Endothelial cell of umbilical vein (primary cell): ENCODE results near the gene MBD4. TPM values are rescaled to one million over a fixed set of nuclear protein-coding genes. Genes with fewer than 3 reads are reported as not detected.

Experiments
- BruUV-seq: library from RNA; stranded (reverse); fragments of 400-500 nt; replicated peaks from 2 replicates; lab custom pipeline; 2021; lab: Mats Ljungman, UMichigan
- CTCF ChIA-PET: fragments of 300-600, 350-600 bp; sonication (Branson Sonifier 250); formaldehyde crosslinking; loops from one replicate; lab custom pipeline; 2021; ENCODE audit warnings: antibody characterized with exemption, inconsistent platforms; lab: Charles Lee
- POLR2A ChIA-PET: fragments of 300-600, 350-600 bp; sonication (Branson Sonifier 250); formaldehyde crosslinking; loops from one replicate; lab custom pipeline; 2021; ENCODE audit warnings: antibody characterized with exemption, inconsistent platforms; lab: Charles Lee
- DNase-seq: peaks from one replicate; pipeline ENCODE4 v3.0.0-alpha.2; 2011; ENCODE audit warnings: low read depth, low spot score
- FAIRE-seq: peaks from 2 replicates; lab custom pipeline; 2011; peaks lifted over from hg19 to GRCh38; lab: Jason Lieb, UNC
- H2AFZ ChIP-seq: 2 replicates; pipeline ENCODE4 v1.6.0; 2012; ENCODE audit warnings: low read depth, low read length, control low read depth, inconsistent platforms
- H3K27ac ChIP-seq: 2 replicates; pipeline ENCODE4 v1.5.1; 2011; ENCODE audit warnings: low read depth, mild to moderate bottlenecking, control low read depth, low read length, moderate library complexity; ENCODE audit not compliant: insufficient read depth
- H3K27me3 ChIP-seq, 2 experiments: 2 replicates each; pipeline versions ENCODE4 v1.6.0 to v1.6.1; 2011; ENCODE audit warnings: low read length in 2 of 2, mixed read lengths in 1 of 2; ENCODE audit not compliant: control insufficient read depth in 2 of 2, insufficient read depth in 2 of 2
- H3K36me3 ChIP-seq, 2 experiments: 2 replicates in 1 of 2; 3 replicates in 1 of 2; pipeline ENCODE4 v1.5.1; 2011; ENCODE audit warnings: low read length in 2 of 2, mild to moderate bottlenecking in 1 of 2, moderate library complexity in 1 of 2; ENCODE audit not compliant: control insufficient read depth in 2 of 2, insufficient read depth in 2 of 2; ENCODE audit errors: extremely low read depth in 1 of 2
- H3K4me1 ChIP-seq: 3 replicates; pipeline ENCODE4 v1.5.1; 2011; ENCODE audit warnings: mild to moderate bottlenecking, low read length; ENCODE audit not compliant: control insufficient read depth, insufficient read depth; ENCODE audit errors: extremely low read depth
- H3K4me2 ChIP-seq: 2 replicates; pipeline ENCODE4 v1.6.1; 2011; ENCODE audit warnings: low read length, control low read depth, mixed read lengths; ENCODE audit not compliant: insufficient read depth
- H3K4me3 ChIP-seq, 3 experiments: fragments of 200-600 bp in 1 of 3; sonication (generic), shearing (Covaris generic) in 1 of 3; replicated peaks in 1 of 3; 2 replicates each; pipeline ENCODE4 v1.5.1; 2011 to 2016; ENCODE audit warnings: control low read depth in 3 of 3, low read length in 3 of 3, mild to moderate bottlenecking in 2 of 3, inconsistent platforms in 1 of 3, low read depth in 1 of 3, moderate library complexity in 1 of 3; ENCODE audit not compliant: insufficient read depth in 1 of 3
- H3K79me2 ChIP-seq: 2 replicates; pipeline ENCODE4 v1.6.0; 2012; ENCODE audit warnings: low read length, inconsistent platforms; ENCODE audit not compliant: control insufficient read depth, insufficient read depth
- H3K9ac ChIP-seq: replicated peaks from 2 replicates; pipeline ENCODE3; 2011; ENCODE audit warnings: low read length, control low read depth; ENCODE audit not compliant: insufficient read depth; ENCODE audit errors: extremely low read depth
- H3K9me1 ChIP-seq: replicated peaks from 3 replicates; pipeline ENCODE4 v1.6.0; 2011; ENCODE audit warnings: mild to moderate bottlenecking, low read length; ENCODE audit not compliant: control insufficient read depth, insufficient read depth; ENCODE audit errors: extremely low read depth
- H3K9me3 ChIP-seq: replicated peaks from 2 replicates; pipeline ENCODE4 v1.5.1; 2012; ENCODE audit warnings: low read length, inconsistent platforms; ENCODE audit not compliant: control insufficient read depth, insufficient read depth
- H4K20me1 ChIP-seq: replicated peaks from 2 replicates; pipeline ENCODE3; 2011; ENCODE audit warnings: mild to moderate bottlenecking, low read length; ENCODE audit not compliant: control insufficient read depth, insufficient read depth; ENCODE audit errors: extremely low read depth
- POLR2A ChIP-seq: IDR thresholded peaks from 2 replicates; pipeline ENCODE4 v1.6.1; 2012; ENCODE audit warnings: low read depth, mild to moderate bottlenecking, control low read depth, low read length
- POLR2AphosphoS5 ChIP-seq: IDR thresholded peaks from 2 replicates; pipeline ENCODE4 v1.6.1; 2012; ENCODE audit warnings: low read depth, mild to moderate bottlenecking, control low read depth, low read length, moderate library complexity; ENCODE audit not compliant: insufficient read depth
- dilution Hi-C: fragments of 300-500 bp; cut with MboI; formaldehyde crosslinking; loops from one replicate; pipeline ENCODE4 v1.15.0; 2019; ENCODE audit warnings: low sequenced_read_pairs; ENCODE audit not compliant: extremely low pct_ligation_motif_present
- intact Hi-C: fragments of 100-400 bp; cut with micrococcal nuclease; formaldehyde crosslinking; loops from one replicate; pipeline ENCODE4 v1.10.0; 2022
- polyA plus RNA-seq, 4 experiments: library from polyadenylated mRNA; depleted of rRNA in 3 of 4; stranded (reverse) in 3 of 4; unstranded in 1 of 4; fragments of >200 nt; gene quantifications; 2 replicates each; pipeline versions ENCODE4 v1.2.1 to v1.2.3, GENCODE V29; 2011 to 2012; ENCODE audit warnings: missing spikeins in 1 of 4
- total RNA-seq: library from RNA; stranded (reverse); gene quantifications from 2 replicates; pipeline ENCODE4 v1.2.3, GENCODE V29; 2021
- TF ChIP-seq, protein P1 (sequence below), 2 donors: IDR thresholded peaks; 1 replicate in 1 of 2; 2 replicates in 1 of 2; pipeline ENCODE4 v1.5.1; 2011; ENCODE audit warnings: low read length in 2 of 2, mild to moderate bottlenecking in 2 of 2, moderate library complexity in 2 of 2, control low read depth in 1 of 2, inconsistent platforms in 1 of 2, low read depth in 1 of 2; ENCODE audit not compliant: insufficient read depth in 1 of 2; ENCODE audit errors: extremely low read depth in 1 of 2

The MBD4 gene
- total and polyA plus RNA-seq, 2 donors (not counting 3 experiments of a cell fraction or from before 2014, with no cell fraction given): 17.4 to 39.5 TPM

DNA sequence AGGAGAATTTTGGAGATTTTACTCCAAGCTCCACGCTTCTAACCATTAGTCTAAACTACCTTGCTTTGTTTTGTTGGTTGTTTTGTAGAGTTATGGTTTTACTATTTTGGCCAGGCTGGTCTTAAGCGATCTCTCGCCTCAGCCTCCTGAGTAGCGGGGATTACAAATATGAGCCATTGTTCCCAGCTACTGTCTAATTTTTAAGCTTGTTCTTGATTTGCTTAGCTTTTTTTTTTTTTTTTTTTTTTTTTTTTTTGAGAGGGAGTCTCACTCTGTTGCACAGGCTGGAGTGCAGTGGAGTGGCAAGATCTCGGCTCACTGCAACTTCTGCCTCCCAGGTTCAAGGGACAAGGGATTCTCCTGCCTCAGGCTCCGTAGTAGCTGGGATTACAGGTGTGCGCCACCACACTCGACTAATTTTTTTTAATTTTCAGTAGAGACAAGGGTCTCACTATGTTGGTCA lies 39.8 kb downstream of the MBD4 start:
- peak; percentile 44 for FAIRE-seq
- Histone ChIP-seq H3K4me1 (peaks cover 4% of the 10 kb centered on the region), H3K9ac (peak overlapping the region; percentile 83), H2AFZ (peak overlapping the region; percentile 75), H3K27me3 (no peaks in the 10 kb centered on the region), H3K9me3 (no peaks in the 10 kb centered on the region), H3K27ac (peak overlapping the region; percentile 84), H3K4me3 (peak overlapping the region in 1 of 3 experiments; percentile 81), H3K9me1 (no peaks in the 10 kb centered on the region), H3K36me3 (peaks cover 0 to 5% of the 10 kb centered on the region in 2 experiments), H3K79me2 (peaks cover 43% of the 10 kb centered on the region), H4K20me1 (no peaks in the 10 kb centered on the region), H3K4me2 (peak overlapping the region; percentile 83)
- DNase-seq: no peak
- dilution Hi-C loops (no loop called here), intact Hi-C loops (loop anchor here (1.0 to 2.0 kb wide), 4 partner anchors 11 to 41 kb away; partner anchors contain the start of genes EFCAB12 and IFT122)
- TF ChIP-seq, protein P1, sequence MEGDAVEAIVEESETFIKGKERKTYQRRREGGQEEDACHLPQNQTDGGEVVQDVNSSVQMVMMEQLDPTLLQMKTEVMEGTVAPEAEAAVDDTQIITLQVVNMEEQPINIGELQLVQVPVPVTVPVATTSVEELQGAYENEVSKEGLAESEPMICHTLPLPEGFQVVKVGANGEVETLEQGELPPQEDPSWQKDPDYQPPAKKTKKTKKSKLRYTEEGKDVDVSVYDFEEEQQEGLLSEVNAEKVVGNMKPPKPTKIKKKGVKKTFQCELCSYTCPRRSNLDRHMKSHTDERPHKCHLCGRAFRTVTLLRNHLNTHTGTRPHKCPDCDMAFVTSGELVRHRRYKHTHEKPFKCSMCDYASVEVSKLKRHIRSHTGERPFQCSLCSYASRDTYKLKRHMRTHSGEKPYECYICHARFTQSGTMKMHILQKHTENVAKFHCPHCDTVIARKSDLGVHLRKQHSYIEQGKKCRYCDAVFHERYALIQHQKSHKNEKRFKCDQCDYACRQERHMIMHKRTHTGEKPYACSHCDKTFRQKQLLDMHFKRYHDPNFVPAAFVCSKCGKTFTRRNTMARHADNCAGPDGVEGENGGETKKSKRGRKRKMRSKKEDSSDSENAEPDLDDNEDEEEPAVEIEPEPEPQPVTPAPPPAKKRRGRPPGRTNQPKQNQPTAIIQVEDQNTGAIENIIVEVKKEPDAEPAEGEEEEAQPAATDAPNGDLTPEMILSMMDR (IDR thresholded peaks at IDR 0.05; ENCODE audit: extremely low read depth in 1 of 2, insufficient read depth in 1 of 2, low read depth in 1 of 2, low read length in 2 of 2): no peak
- TF ChIP-seq POLR2A (peak; percentile 37), POLR2AphosphoS5 (peak; percentile 42)
- ChIA-PET POLR2A (interaction anchor here (0.6 kb wide), 1 partner anchor 24 kb away, joined by 3 read pairs; no protein-coding TSS in a partner anchor), CTCF (interaction anchor here (0.6 to 2.4 kb wide), 7 partner anchors 9 to 28 kb away, joined by 3 to 22 read pairs (median 4); no protein-coding TSS in a partner anchor)
- TSS peak; percentile 99 for BruUV-seq
